Measurements from ENCODE around the gene NFATC2.

Gene NFATC2

GRCh38 chr20:51512645-51513044, 29.9 kb downstream of the NFATC2 start:
- peaks cover 67% of the 10 kb centered on the region for H3K36me3 ChIP-seq (ENCODE audit: insufficient read depth, low read length)
- no peak for TF ChIP-seq EZH2 (IDR thresholded peaks at IDR 0.05; ENCODE audit: borderline replicate concordance, low read length)
- no peak for TF ChIP-seq CTCF (IDR thresholded peaks at IDR 0.05; ENCODE audit: low read length)

GRCh38 chr20:51511861-51512619, 30.5 kb downstream of the NFATC2 start:
- Histone ChIP-seq H3K9me2 (ENCODE audit: low read depth, low read length) (no peaks in the 10 kb centered on the region), H3K4me3 (ENCODE audit: low read depth, low read length, poor library complexity, severe bottlenecking) (no peak overlapping the region), H3K4me1 (ENCODE audit: insufficient read depth, low read length, severe bottlenecking) (peaks cover 34% of the 10 kb centered on the region), H3F3A (ENCODE audit: insufficient read depth, low read length) (no peaks in the 10 kb centered on the region), H3K9ac (ENCODE audit: low read length) (no peak overlapping the region), H2AFZ (ENCODE audit: low read length) (no peak overlapping the region), H3K27me3 (ENCODE audit: insufficient read depth, low read length) (no peaks in the 10 kb centered on the region), H3K36me3 (ENCODE audit: insufficient read depth, low read length) (peaks cover 65% of the 10 kb centered on the region), H3K9me3 (ENCODE audit: low read length) (no peaks in the 10 kb centered on the region), H3K4me2 (ENCODE audit: low read length) (no peak overlapping the region), H3K27ac (ENCODE audit: low read depth, low read length, poor library complexity, severe bottlenecking) (no peak overlapping the region), H4K20me1 (ENCODE audit: insufficient read depth, low read length) (no peaks in the 10 kb centered on the region), H3K79me2 (ENCODE audit: insufficient read depth, low read length) (no peaks in the 10 kb centered on the region)
- TF ChIP-seq CTCF (IDR thresholded peaks at IDR 0.05; ENCODE audit: low read length) (no peak), EZH2 (IDR thresholded peaks at IDR 0.05; ENCODE audit: borderline replicate concordance, low read length) (no peak)

More at GRCh38 chr20:51512645-51513044, 29.9 kb downstream of the NFATC2 start:
- H3K9ac ChIP-seq (ENCODE audit: low read length) = no peak overlapping the region
- no peak overlapping the region for H3K4me2 ChIP-seq (ENCODE audit: low read length)
- no peaks in the 10 kb centered on the region for H3F3A ChIP-seq (ENCODE audit: insufficient read depth, low read length)
- H3K27me3 ChIP-seq (ENCODE audit: insufficient read depth, low read length) = no peaks in the 10 kb centered on the region
- no peaks in the 10 kb centered on the region for H4K20me1 ChIP-seq (ENCODE audit: insufficient read depth, low read length)
- H3K4me3 ChIP-seq (ENCODE audit: low read depth, low read length, poor library complexity, severe bottlenecking) = no peak overlapping the region
- no peaks in the 10 kb centered on the region for H3K9me3 ChIP-seq (ENCODE audit: low read length)
- no peak overlapping the region for H3K27ac ChIP-seq (ENCODE audit: low read depth, low read length, poor library complexity, severe bottlenecking)
- H3K79me2 ChIP-seq (ENCODE audit: insufficient read depth, low read length) = no peaks in the 10 kb centered on the region
- peaks cover 28% of the 10 kb centered on the region for H3K4me1 ChIP-seq (ENCODE audit: insufficient read depth, low read length, severe bottlenecking)
- no peak overlapping the region for H2AFZ ChIP-seq (ENCODE audit: low read length)
- H3K9me2 ChIP-seq (ENCODE audit: low read depth, low read length) = no peaks in the 10 kb centered on the region

- no peaks in the 10 kb centered on the region for H3F3A ChIP-seq (ENCODE audit: insufficient read depth, low read length)
- TF ChIP-seq EZH2 (IDR thresholded peaks at IDR 0.05; ENCODE audit: borderline replicate concordance, low read length) (no peak), CTCF (IDR thresholded peaks at IDR 0.05; ENCODE audit: low read length) (no peak)
- peaks cover 39% of the 10 kb centered on the region for H3K4me1 ChIP-seq (ENCODE audit: insufficient read depth, low read length, severe bottlenecking)
- H3K9me3 ChIP-seq (ENCODE audit: low read length) = no peaks in the 10 kb centered on the region
- no peak overlapping the region for H3K4me2 ChIP-seq (ENCODE audit: low read length)
- H3K27me3 ChIP-seq (ENCODE audit: insufficient read depth, low read length) = no peaks in the 10 kb centered on the region
- H3K27ac ChIP-seq (ENCODE audit: low read depth, low read length, poor library complexity, severe bottlenecking) = no peak overlapping the region
- H3K4me3 ChIP-seq (ENCODE audit: low read depth, low read length, poor library complexity, severe bottlenecking) = no peak overlapping the region
- no peaks in the 10 kb centered on the region for H4K20me1 ChIP-seq (ENCODE audit: insufficient read depth, low read length)
- no peaks in the 10 kb centered on the region for H3K9me2 ChIP-seq (ENCODE audit: low read depth, low read length)
- peaks cover 65% of the 10 kb centered on the region for H3K36me3 ChIP-seq (ENCODE audit: insufficient read depth, low read length)
- no peak overlapping the region for H2AFZ ChIP-seq (ENCODE audit: low read length)
- no peaks in the 10 kb centered on the region for H3K79me2 ChIP-seq (ENCODE audit: insufficient read depth, low read length)
- no peak overlapping the region for H3K9ac ChIP-seq (ENCODE audit: low read length)
These were observed 31.4 kb downstream of the NFATC2 start for GRCh38 chr20:51510936-51511605.
